GM18517 (cell line): ENCODE data around the gene PCDHGA8.
"Not testable (repeated sequence)": the region's sequence is repeated elsewhere in the genome, so short reads cannot be mapped to it uniquely, and the experiment has no call there.

Experiments
- ATAC-seq: cut with Tn5 transposase; IDR thresholded peaks from one replicate; pipeline ENCODE4 v1.9.1; 2021; ENCODE audit warnings: mild to moderate bottlenecking, moderate library complexity; ENCODE audit not compliant: unreplicated experiment

Gene PCDHGA8

DNA sequence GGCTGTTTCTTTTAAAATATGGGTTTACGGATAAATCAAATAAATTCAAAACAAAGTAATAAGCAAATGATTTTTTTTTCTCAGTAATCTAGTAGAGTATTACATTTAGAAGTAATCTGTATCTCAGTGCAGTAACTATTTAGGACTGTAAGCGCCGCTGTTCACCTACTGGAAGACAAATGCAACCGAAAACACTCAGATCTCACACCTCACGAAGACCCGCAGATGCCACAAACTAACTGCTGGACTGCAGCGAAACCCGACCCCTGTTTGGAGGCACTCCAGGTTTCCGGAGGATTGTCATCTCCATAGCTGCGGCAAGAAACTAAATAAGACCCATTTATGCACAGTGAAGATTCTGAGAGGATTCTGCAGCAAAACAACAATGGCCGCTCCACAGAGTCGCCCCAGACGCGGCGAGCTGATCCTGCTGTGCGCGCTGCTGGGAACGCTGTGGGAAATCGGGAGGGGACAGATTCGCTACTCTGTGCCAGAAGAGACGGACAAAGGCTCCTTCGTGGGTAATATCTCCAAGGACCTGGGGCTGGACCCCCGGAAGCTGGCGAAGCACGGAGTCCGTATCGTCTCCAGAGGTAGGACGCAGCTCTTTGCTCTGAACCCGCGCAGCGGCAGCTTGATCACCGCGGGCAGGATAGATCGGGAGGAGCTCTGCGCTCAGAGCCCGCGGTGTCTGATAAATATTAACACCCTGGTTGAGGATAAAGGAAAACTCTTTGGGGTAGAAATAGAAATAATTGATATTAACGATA, at the start of gene PCDHGA8:
TSS of gene PCDHGA8 (plus strand) at position 205 of the 770 bp plus-strand sequence. CDS start at position 386, 181 bp downstream.
- ATAC-seq: no peak

DNA sequence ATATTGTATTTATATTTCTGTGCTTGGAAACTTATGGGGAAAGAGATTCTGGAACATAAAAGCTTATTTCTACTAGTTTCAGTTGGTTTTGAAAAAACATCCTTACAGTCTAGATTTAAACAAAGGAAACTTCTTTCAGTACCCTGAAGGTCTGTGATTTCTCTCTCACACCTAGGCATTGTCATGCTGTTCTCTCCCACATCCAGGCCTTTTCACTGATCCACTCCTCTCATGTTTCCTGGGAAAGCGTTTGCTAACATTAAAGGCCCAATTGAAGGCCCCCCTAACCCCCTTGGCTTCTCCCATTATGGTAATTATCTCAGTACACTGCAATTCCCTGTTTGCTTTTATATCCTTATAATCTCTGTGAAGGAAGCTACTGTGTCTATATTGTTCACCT, 49.7 kb upstream of the PCDHGA8 start:
- no peak for ATAC-seq

DNA sequence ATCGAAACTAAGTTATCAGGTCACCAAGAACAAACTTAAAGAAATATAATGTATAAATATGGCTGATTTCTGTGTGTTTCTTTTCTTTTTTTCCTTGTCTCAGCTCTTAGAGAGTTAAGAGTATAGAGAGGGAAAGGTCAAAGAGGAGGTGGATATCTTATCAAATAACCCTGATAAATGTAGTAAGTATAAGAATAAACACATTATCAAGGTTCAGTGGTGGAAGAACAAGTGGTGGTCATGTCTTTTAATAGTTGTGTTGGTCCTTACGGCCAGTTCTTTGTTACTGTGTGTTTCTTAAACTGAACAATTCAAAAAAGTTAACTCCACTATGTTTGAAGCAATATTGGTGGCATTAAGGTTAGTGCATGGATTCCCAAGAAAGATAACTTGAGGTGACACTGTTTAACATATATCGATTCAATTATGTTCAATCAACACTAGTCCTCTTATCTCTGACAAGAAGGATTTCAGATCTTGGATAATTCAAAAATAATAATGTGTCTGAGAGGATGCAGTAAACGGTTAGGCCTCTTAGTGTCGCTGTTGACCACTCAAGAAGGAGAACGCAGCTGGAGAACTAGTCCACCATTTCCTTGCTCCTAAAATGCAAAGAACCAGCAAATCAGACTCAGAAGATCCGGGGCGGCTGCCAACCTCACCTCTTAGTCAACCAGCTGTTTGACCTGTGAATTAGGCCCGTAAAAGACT, 49.0 kb upstream of the PCDHGA8 start, which contains the start of gene PCDHGA3:
TSS of gene PCDHGA3 (plus strand) at position 588 of the 711 bp plus-strand sequence. CDS start 205 bp downstream, outside the sequence.
- no peak for ATAC-seq

DNA sequence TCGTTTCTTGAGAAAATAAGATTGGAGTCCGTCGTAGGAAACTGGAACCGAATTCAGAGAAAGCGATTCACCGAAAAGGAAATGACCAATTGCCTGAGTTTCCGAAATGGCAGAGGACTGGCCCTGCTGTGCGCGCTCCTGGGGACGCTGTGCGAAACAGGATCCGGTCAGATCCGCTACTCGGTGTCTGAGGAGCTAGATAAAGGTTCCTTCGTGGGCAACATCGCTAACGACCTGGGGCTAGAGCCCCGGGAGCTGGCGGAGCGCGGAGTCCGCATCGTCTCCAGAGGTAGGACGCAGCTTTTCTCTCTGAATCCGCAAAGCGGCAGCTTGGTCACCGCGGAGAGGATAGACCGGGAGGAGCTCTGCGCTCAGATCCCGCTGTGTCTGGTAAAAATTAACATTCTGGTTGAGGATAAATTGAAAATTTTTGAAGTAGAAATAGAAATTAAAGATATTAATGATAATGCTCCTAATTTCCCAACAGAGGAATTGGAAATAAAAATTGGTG, 48.4 kb upstream of the PCDHGA8 start:
- no peak for ATAC-seq

DNA sequence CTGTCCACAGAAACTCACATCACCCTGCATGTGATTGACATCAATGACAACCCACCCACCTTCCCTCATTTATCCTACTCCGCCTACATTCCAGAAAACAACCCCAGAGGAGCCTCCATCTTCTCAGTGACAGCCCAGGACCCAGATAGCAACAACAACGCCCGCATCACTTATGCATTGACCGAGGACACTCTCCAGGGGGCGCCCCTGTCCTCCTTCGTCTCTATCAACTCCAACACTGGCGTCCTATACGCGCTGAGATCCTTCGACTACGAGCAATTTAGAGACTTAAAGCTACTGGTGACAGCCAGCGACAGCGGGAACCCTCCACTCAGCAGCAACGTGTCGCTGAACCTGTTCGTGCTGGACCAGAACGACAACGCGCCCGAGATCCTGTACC, 47.1 kb upstream of the PCDHGA8 start:
- no peak for ATAC-seq

DNA sequence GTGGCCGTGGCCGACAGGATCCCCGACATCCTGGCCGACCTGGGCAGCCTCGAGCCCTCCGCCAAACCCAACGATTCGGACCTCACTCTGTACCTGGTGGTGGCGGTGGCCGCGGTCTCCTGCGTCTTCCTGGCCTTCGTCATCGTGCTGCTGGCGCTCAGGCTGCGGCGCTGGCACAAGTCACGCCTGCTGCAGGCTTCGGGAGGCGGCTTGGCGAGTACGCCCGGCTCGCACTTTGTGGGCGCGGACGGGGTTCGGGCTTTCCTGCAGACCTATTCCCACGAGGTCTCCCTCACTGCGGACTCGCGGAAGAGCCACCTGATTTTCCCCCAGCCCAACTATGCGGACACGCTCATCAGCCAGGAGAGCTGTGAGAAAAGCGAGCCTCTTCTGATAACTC, 46.4 kb upstream of the PCDHGA8 start:
- ATAC-seq: not testable (repeated sequence)

DNA sequence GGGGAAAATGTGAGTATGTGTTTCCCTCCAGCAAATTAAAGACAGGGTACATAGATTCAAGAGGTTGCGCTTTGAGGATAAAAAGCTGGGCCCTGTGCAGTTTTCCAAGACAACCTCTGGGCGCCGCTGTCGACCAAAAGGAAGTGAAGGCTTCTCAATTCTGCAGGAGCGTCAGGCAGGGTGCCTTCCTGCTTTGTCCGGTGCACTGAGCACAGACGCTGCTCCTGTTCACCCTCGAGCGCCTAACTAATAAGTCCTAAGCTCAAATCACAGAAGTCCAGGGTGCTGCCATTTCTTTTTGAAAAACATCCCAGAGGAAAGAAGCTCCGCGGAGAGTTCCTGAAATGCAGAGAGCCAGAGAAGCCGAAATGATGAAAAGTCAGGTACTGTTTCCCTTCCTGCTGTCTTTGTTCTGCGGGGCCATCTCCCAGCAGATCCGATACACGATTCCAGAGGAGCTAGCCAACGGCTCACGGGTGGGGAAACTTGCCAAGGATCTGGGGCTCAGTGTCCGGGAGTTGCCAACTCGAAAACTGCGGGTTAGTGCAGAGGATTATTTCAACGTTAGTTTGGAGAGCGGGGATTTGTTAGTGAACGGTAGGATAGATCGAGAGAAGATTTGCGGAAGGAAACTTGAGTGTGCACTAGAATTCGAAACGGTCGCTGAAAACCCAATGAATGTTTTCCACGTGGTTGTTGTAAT, 42.4 kb upstream of the PCDHGA8 start, which contains the start of gene PCDHGB1:
TSS of gene PCDHGB1 (plus strand) at position 183 of the 703 bp plus-strand sequence. CDS start at position 345, 162 bp downstream.
- ATAC-seq: no peak

DNA sequence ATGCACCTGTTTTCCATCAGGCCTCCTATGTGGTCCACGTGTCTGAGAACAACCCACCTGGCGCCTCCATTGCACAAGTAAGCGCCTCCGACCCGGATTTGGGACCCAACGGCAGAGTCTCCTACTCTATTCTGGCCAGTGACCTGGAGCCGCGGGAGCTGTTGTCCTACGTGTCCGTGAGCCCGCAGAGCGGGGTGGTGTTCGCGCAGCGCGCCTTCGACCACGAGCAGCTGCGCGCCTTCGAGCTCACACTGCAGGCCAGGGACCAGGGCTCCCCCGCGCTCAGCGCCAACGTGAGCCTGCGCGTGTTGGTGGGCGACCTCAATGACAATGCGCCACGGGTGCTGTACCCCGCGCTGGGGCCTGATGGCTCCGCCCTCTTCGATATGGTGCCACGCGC, 40.8 kb upstream of the PCDHGA8 start:
- no peak for ATAC-seq

DNA sequence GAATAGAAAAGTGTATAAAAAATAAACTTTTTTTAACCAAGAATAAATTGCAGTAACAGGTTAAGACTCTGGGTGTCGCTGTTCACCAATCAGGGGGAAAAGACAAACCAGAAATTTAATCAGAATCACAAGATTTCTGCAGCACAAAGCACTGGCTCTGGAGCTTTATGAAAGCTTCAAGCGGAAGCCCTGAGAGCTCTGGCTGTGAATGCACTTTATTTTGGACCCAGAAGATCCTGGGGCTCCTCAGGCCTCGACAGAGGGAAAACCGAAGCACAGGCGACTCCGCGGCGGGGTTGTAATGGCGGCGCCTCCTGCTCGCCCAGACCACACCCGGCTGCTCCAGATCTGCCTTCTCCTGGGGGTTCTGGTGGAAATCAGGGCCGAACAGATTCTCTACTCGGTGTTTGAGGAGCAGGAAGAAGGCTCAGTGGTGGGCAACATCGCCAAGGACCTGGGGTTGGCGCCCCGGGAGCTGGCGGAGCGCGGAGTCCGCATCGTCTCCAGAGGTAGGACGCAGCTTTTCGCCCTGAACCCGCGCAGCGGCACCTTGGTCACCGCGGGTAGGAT, 37.4 kb upstream of the PCDHGA8 start, which contains the start of gene PCDHGA4:
TSS of gene PCDHGA4 (plus strand) at position 122 of the 570 bp plus-strand sequence. CDS start at position 209, 87 bp downstream.
- no peak for ATAC-seq

DNA sequence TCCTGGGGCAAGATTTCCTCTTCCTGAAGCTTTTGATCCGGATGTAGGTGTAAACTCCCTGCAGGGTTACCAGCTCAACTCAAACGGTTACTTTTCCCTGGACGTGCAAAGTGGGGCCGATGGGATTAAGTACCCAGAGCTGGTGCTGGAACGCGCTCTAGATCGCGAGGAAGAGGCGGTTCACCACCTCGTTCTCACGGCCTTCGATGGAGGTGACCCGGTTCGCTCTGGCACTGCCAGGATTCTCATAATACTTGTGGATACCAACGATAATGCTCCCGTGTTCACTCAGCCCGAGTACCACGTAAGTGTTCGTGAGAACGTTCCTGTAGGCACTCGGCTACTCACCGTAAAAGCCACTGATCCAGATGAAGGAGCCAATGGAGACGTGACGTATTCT, 36.8 kb upstream of the PCDHGA8 start:
- ATAC-seq: no peak

DNA sequence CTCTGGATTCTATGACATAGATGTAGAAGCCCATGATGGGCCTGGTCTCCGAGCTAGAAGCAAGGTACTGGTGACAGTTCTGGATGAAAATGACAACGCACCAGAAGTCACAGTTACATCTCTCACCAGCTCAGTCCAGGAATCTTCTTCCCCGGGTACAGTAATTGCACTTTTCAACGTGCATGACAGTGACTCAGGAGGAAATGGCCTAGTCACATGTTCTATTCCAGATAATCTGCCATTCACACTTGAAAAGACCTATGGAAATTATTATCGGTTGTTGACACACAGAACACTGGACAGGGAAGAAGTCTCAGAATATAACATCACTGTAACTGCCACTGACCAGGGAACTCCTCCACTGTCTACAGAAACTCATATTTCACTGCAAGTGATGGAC, 36.3 kb upstream of the PCDHGA8 start:
- no peak for ATAC-seq

DNA sequence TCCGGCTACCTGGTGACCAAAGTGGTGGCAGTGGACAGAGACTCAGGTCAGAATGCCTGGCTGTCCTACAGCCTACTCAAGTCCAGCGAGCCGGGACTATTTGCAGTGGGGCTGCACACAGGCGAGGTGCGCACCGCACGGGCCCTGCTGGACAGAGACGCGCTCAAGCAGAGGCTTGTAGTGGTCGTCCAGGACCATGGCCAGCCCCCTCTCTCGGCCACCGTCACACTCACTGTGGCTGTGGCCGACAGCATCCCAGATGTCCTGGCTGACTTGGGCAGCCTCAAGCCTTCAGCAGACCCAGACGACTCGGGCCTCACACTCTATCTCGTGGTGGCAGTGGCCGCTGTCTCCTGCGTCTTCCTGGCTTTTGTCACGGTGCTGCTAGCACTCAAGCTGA, 35.5 kb upstream of the PCDHGA8 start:
- ATAC-seq: no peak

DNA sequence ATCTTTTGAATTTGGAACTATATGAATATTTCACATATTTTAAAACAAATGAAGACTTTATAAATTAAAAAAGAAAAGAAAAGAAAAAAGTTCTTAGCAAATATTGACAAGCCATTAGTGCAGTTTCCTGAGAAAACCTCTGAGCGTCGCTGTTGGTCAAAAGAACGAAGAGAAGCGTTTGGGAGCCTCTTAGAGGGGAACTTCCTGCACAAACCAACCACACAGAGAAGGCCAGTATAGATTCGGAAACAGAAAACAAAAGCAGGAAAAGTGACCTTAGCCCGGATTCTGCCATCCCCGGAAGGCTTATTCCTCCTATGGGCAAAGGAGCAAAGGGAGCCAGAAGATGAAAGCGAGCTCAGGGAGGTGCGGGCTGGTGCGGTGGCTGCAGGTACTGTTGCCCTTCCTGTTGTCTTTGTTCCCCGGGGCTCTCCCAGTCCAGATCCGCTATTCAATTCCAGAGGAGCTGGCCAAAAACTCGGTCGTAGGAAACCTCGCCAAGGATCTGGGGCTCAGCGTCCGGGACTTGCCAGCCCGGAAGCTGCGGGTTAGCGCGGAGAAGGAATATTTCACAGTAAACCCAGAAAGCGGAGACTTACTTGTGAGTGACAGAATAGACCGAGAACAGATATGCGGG, 32.5 kb upstream of the PCDHGA8 start, which contains the start of gene PCDHGB2:
TSS of gene PCDHGB2 (plus strand) at position 205 of the 637 bp plus-strand sequence. CDS start at position 347, 142 bp downstream.
- peak; percentile 56 for ATAC-seq

DNA sequence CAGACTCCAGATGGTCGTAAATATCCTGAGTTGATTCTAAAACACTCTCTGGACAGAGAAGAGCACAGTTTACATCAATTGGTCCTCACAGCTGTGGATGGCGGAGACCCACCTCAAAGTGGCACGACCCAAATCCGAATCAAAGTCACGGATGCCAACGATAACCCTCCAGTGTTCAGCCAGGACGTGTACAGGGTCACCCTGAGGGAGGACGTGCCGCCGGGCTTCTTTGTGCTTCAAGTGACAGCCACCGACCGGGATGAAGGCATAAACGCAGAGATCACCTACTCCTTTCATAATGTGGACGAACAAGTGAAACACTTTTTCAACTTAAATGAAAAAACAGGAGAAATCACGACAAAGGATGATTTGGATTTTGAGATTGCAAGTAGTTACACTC, 31.7 kb upstream of the PCDHGA8 start:
- no peak for ATAC-seq

DNA sequence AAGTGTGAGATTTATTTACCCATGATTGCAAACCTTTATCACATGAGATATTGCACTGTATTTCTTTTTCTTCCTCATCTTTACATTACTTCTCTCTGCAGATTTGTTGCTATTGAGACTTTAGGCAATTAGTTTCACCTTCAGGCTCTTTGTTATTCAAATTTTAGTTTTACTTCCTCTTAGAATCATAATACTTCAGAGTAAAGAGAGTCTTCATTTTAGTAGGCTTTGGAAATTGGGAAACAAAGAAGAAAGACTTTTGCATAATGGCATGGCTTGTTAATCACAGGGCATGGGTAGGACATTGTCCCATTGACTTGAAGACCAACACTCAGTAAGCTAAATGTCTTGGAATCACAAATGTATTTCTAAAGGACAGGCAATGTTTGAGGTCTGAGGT, 29.7 kb upstream of the PCDHGA8 start:
- ATAC-seq: no peak

DNA sequence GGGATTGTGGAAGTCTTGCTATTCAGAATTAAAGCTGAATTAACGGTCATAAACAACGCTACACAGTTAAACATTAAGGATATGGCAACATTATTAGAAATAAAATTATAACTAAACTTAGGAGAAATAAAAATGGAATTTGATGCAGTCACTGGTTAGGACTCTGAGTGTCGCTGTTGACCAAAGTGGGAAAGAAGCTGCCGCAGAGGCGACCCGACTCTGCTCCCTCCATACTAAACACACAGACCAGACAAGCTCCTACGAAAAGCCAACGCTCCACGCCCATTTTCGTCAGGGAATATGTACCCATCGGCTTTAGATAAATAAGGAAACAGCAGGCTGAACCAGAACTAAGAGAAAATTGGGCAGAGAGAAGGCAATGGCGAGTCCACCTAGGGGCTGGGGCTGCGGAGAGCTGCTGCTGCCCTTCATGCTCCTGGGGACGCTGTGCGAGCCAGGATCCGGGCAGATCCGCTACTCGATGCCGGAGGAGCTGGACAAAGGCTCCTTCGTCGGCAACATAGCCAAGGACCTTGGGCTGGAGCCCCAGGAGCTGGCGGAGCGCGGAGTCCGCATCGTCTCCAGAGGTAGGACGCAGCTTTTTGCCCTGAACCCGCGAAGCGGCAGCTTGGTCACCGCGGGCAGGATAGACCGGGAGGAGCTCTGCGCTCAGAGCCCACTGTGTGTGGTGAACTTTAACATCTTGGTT, 28.3 kb upstream of the PCDHGA8 start, which contains the start of gene PCDHGA5:
TSS of gene PCDHGA5 (plus strand) at position 211 of the 709 bp plus-strand sequence. CDS start at position 380, 169 bp downstream.
- no peak for ATAC-seq

DNA sequence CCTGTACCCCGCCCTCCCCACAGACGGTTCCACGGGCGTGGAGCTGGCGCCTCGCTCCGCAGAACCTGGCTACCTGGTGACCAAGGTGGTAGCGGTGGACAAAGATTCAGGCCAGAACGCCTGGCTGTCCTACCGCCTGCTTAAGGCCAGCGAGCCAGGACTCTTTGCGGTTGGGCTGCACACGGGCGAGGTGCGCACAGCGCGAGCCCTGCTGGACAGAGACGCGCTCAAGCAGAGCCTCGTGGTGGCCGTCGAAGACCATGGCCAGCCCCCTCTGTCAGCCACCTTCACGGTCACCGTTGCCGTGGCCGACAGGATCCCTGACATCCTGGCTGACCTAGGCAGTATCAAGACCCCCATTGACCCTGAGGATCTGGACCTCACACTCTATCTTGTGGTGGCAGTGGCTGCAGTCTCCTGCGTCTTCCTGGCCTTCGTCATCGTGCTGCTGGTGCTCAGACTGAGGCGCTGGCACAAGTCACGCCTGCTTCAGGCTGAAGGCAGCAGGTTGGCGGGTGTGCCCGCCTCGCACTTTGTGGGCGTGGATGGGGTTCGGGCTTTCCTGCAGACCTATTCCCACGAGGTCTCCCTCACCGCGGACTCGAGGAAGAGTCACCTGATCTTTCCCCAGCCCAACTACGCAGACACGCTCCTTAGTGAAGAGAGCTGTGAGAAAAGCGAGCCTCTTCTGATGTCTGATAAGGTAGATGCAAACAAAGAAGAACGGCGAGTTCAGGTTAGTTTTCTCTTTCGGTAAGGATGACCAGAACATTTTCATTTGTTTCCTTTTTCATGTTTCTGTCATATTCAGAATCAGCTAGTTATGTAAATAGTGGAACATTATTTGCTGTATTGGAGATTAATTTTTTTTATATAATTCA, 26.2 kb upstream of the PCDHGA8 start:
- no peak for ATAC-seq
